ENCODE measurements around the gene UPF1.

Gene UPF1

GRCh38 chr19:18850471-18851375 is 19.0 kb downstream of the UPF1 start:
- in situ Hi-C loops (cut with MboI; ENCODE audit: low sequenced_read_pairs, unreplicated experiment): no loop called here

DNA sequence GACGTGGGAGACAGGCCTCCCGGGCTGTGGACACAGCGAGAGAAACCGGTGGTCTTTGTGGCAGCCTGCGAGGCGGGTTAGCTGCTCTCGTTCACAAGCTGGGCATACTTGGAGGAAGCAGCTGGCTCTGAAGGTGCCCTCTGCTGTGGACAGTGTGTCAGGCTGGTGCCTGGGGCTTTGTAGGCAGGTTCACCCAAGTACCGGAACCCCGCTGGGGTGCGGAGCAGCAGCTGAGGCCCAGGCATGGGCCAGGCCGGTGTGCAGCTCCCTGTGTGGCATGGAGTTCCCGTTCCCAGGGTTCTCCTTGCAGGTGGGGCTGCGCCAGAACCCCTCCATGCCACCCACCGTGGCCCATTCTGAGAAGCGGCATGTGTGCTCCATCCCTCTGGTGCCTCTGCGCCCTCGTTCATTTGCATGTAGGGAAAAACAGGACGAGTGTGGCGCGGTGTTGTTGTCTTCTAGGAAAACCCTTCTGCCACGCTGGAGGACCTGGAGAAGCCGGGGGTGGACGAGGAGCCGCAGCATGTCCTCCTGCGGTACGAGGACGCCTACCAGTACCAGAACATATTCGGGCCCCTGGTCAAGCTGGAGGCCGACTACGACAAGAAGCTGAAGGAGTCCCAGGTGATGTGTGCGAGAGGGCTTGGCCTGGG is 20.0 kb downstream of the UPF1 start:
- in situ Hi-C loops (cut with MboI; ENCODE audit: low sequenced_read_pairs, unreplicated experiment): no loop called here
- no peak for TF ChIP-seq CTCF (IDR thresholded peaks at IDR 0.05; ENCODE audit: borderline replicate concordance, control extremely low read depth, extremely low read depth, insufficient read depth, missing control alignments)
- DNase-seq (ENCODE audit: low spot score): no peak

More at GRCh38 chr19:18850471-18851375, 19.0 kb downstream of the UPF1 start:
- DNase-seq (ENCODE audit: low spot score): no peak
- no peak for TF ChIP-seq CTCF (IDR thresholded peaks at IDR 0.05; ENCODE audit: borderline replicate concordance, control extremely low read depth, extremely low read depth, insufficient read depth, missing control alignments)

GRCh38 chr19:18852648-18853047 is 20.9 kb downstream of the UPF1 start:
- in situ Hi-C loops (cut with MboI; ENCODE audit: low sequenced_read_pairs, unreplicated experiment): no loop called here
- no peak for DNase-seq (ENCODE audit: low spot score)
- TF ChIP-seq CTCF (IDR thresholded peaks at IDR 0.05; ENCODE audit: borderline replicate concordance, control extremely low read depth, extremely low read depth, insufficient read depth, missing control alignments): no peak

DNA sequence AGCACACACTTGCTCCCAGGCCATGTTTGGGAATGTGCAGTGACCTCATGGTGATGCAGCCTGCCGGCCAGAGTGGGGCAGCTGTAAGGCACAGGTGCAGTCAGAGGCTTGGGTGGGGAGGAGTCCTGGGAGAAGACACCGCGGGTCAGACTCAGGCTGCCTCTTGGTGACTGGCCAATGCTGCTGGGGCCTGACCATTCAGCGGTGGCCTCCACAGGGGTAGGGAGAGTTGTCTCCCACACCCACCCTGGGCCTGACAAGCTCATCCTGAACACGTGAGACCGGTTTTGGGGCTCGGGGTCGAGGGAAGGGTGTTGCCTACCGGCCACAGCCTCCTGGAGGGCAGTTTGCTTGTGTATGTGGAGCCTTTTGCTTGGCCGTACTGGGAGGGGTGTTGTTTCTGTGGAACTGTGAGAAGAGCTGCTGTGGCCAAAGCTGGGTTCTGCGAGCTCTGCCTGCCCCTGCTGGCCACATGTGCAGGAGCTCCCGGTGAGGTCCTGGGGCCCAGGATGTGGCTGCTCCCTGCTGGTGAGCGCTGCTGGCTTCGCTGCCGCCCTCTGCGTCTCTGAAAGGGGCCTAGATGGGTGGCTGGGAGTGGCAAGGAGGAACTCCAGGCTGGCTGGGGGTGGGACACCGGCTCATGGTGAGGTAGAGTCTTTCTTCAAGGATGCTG is 22.1 kb downstream of the UPF1 start:
- no peak for DNase-seq (ENCODE audit: low spot score)
- no peak for TF ChIP-seq CTCF (IDR thresholded peaks at IDR 0.05; ENCODE audit: borderline replicate concordance, control extremely low read depth, extremely low read depth, insufficient read depth, missing control alignments)
- in situ Hi-C loops (cut with MboI; ENCODE audit: low sequenced_read_pairs, unreplicated experiment): no loop called here

GRCh38 chr19:18854982-18855381 is 23.2 kb downstream of the UPF1 start:
- DNase-seq (ENCODE audit: low spot score): no peak
- no peak for TF ChIP-seq CTCF (IDR thresholded peaks at IDR 0.05; ENCODE audit: borderline replicate concordance, control extremely low read depth, extremely low read depth, insufficient read depth, missing control alignments)
- in situ Hi-C loops (cut with MboI; ENCODE audit: low sequenced_read_pairs, unreplicated experiment): no loop called here

GRCh38 chr19:18855647-18856384 is 24.1 kb downstream of the UPF1 start:
- TF ChIP-seq CTCF (IDR thresholded peaks at IDR 0.05; ENCODE audit: borderline replicate concordance, control extremely low read depth, extremely low read depth, insufficient read depth, missing control alignments): no peak
- DNase-seq (ENCODE audit: low spot score): no peak
- in situ Hi-C loops (cut with MboI; ENCODE audit: low sequenced_read_pairs, unreplicated experiment): no loop called here
